GM12891 (cell line): ENCODE results near the gene GLYATL1.

Source experiments
- PAX5 ChIP-seq: IDR thresholded peaks from 2 replicates; pipeline ENCODE4 v1.6.1; 2011; ENCODE audit warnings: low read length, moderate library complexity, mild to moderate bottlenecking; ENCODE audit not compliant: insufficient read depth, severe bottlenecking
- POLR2A ChIP-seq: IDR thresholded peaks from 2 replicates; pipeline ENCODE4 v1.6.1; 2011; ENCODE audit warnings: low read depth, low read length, control low read depth
- POLR2AphosphoS5 ChIP-seq: IDR thresholded peaks from 2 replicates; pipeline ENCODE4 v1.6.1; 2011; ENCODE audit warnings: low read depth, low read length, control low read depth
- TAF1 ChIP-seq: IDR thresholded peaks from 2 replicates; pipeline ENCODE4 v1.6.1; 2011; ENCODE audit warnings: low read depth, low read length, control low read depth

DNA sequence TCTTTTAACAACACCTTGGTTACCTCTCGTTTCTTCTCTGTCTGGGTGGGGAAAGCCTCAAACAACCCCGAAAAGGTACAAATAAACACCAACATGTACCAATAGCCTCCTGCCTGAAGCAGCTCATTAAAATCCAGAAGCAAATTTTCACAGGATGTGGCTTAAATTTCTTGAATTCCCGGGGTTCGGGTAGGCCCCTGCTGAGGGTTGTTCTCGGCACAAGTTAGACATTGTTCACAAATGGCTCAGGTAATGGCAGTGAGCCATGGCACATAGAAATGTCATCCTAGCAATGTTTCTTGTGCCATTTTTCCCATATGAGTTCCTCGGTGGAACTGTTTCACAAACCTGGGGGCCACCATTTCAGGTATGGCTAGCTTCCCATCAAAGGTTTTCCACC lies 19.7 kb upstream of the GLYATL1 start:
- no peak for TF ChIP-seq POLR2A
- no peak for TF ChIP-seq TAF1
- no peak for TF ChIP-seq POLR2AphosphoS5
- no peak for TF ChIP-seq PAX5
